Amniotic epithelial cell (primary cell): ENCODE measurements around the gene ST3GAL5.
"Not testable (repeated sequence)": the region's sequence is repeated elsewhere in the genome, so short reads cannot be mapped to it uniquely, and the experiment has no call there.

Source experiments
- DNase-seq: peaks from one replicate; pipeline ENCODE4 v3.0.0-alpha.2; 2010; ENCODE audit warnings: low read depth

ST3GAL5 gene

GRCh38 chr2:85834466-85834865 lies 54.3 kb downstream of the ST3GAL5 start:
- peak; percentile 56 for DNase-seq

GRCh38 chr2:85831735-85832134 lies 57.1 kb downstream of the ST3GAL5 start:
- DNase-seq, result no peak

- DNase-seq, result no peak
Measured at GRCh38 chr2:85830645-85831044, 58.1 kb downstream of the ST3GAL5 start.

- DNase-seq, result not testable (repeated sequence)
Measured at GRCh38 chr2:85829394-85829793, 59.4 kb downstream of the ST3GAL5 start.

- no peak for DNase-seq
Measured at GRCh38 chr2:85828725-85829124, 60.1 kb downstream of the ST3GAL5 start.

- no peak for DNase-seq
Measured at GRCh38 chr2:85827879-85828569, 60.8 kb downstream of the ST3GAL5 start.

- peak; percentile 31 for DNase-seq
Measured at GRCh38 chr2:85826990-85827878, 61.6 kb downstream of the ST3GAL5 start.

- no peak for DNase-seq
Measured at GRCh38 chr2:85823951-85824350, 64.8 kb downstream of the ST3GAL5 start.

- no peak for DNase-seq
Measured at GRCh38 chr2:85822766-85823165, 66.0 kb downstream of the ST3GAL5 start.

GRCh38 chr2:85819811-85820510 lies 68.8 kb downstream of the ST3GAL5 start:
- DNase-seq, result no peak

GRCh38 chr2:85814802-85815550 lies 73.8 kb downstream of the ST3GAL5 start:
- DNase-seq, result no peak

- DNase-seq, result peak; percentile 74
Measured at GRCh38 chr2:85813982-85814801, 74.6 kb downstream of the ST3GAL5 start.

- no peak for DNase-seq
Measured at GRCh38 chr2:85813211-85813981, 75.4 kb downstream of the ST3GAL5 start.

GRCh38 chr2:85812094-85812735 lies 76.6 kb downstream of the ST3GAL5 start:
- no peak for DNase-seq

GRCh38 chr2:85811180-85812093 lies 77.4 kb downstream of the ST3GAL5 start:
- DNase-seq, result peak; percentile 43

GRCh38 chr2:85810371-85811179 lies 78.2 kb downstream of the ST3GAL5 start:
- no peak for DNase-seq

GRCh38 chr2:85807756-85808155 lies 81.0 kb downstream of the ST3GAL5 start:
- no peak for DNase-seq
